ENCODE measurements around the gene CSK.
"Not testable (repeated sequence)": the region's sequence is repeated elsewhere in the genome, so short reads cannot be mapped to it uniquely, and the experiment has no call there.

CSK gene

DNA sequence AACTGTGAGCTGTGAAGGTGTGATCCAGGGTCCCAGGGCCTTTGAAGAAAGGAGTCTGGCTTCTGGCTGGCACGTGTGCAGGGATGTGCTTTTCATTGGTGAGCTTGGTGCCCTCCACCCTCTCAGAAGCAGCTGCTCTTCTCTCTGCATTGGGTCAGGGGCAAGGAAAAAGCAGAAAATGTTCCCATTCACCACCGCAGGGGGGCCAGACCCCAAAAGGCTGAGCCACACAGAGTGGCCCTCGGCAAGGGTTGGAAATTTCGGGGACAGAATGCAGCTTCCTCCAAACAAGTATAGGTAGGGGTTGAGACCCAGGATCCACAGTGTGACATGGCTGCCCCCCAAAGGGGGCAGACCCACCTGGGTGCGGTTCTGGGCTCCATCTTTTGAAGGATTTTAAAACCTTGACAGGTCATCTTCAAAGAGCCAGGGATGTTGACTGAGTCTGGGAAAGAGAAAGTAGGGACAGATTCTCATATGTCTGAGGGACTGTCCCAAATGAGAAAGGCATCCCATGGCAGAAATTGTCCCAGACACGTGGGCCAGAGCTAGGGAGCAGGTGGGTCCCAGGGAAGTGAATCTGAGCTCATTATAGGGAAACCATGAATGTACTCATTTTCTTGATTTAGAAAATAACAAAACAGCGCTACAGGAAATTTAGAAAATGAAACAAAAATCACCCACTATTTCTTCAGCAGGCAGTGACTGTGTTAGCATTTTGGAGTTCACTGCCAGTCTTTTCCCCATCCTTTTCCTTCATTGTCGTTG lies 2.7 kb downstream of the CSK start:
- H3K27ac ChIP-seq, result no peak overlapping the region
- TF ChIP-seq ZFX (IDR thresholded peaks at IDR 0.05), result no peak
- TF ChIP-seq, protein P1, sequence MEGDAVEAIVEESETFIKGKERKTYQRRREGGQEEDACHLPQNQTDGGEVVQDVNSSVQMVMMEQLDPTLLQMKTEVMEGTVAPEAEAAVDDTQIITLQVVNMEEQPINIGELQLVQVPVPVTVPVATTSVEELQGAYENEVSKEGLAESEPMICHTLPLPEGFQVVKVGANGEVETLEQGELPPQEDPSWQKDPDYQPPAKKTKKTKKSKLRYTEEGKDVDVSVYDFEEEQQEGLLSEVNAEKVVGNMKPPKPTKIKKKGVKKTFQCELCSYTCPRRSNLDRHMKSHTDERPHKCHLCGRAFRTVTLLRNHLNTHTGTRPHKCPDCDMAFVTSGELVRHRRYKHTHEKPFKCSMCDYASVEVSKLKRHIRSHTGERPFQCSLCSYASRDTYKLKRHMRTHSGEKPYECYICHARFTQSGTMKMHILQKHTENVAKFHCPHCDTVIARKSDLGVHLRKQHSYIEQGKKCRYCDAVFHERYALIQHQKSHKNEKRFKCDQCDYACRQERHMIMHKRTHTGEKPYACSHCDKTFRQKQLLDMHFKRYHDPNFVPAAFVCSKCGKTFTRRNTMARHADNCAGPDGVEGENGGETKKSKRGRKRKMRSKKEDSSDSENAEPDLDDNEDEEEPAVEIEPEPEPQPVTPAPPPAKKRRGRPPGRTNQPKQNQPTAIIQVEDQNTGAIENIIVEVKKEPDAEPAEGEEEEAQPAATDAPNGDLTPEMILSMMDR (conservative IDR thresholded peaks at IDR 0.05), result no peak

DNA sequence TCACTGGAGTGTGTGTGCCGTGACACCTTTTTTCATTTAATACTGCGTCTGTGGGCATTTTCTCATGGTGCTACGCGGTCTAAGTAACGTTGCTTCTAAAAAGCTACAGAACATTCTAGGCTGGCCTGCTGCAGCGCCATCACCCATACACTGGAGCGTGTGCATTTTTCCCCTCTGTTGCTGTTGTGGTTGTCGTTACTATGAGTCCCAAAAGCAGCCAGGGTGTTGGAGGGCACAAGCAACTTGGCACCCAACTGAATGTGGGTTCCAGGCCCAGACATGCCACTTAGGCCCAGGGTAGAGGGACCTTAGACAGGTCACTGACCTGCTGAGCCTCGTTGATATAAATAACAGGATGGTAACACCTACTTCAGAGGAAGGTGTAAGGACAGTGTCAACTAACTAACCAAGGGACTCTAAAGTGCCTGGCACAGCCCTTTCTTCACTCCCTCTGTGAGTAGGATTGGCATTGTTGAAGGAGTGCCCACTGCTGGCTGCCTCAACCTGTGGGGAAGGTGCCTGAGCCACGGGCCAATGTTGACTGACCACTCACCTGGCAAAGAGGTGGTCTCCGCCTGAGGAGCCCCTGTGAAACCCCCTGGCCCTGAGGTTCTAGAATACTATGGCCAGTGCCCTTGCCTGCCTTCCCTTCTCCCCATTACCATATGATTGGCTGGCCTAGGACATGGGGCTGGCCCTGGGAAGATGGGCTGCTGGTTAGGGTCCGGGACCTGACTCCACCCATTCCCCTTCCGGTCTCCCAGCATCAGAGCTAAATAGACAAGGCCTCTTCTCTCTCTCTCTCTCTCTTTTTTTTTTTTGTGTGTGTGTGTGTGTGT lies 3.5 kb downstream of the CSK start:
- TF ChIP-seq ZFX (IDR thresholded peaks at IDR 0.05), result no peak
- TF ChIP-seq, protein P1 (conservative IDR thresholded peaks at IDR 0.05), result no peak
- no peak overlapping the region for H3K27ac ChIP-seq

DNA sequence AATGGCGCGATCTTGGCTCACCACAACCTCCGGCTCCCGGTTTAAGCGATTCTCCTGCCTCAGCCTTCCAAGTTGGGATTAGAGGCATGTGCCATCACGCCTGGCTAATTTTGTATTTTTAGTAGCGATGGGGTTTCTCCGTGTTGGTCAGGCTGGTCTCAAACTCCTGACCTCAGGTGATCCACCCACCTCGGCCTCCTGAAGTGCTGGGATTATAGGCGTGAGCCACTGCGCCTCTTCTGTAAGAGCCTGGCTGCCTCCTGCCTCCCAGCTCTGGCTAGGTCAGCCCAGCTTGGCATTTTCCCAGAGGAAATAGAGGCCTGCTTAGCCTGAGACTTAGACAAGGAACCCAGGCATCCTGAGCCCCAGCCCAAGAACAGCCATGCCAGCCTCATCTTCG lies 4.2 kb downstream of the CSK start:
- not testable (repeated sequence) for H3K27ac ChIP-seq

DNA sequence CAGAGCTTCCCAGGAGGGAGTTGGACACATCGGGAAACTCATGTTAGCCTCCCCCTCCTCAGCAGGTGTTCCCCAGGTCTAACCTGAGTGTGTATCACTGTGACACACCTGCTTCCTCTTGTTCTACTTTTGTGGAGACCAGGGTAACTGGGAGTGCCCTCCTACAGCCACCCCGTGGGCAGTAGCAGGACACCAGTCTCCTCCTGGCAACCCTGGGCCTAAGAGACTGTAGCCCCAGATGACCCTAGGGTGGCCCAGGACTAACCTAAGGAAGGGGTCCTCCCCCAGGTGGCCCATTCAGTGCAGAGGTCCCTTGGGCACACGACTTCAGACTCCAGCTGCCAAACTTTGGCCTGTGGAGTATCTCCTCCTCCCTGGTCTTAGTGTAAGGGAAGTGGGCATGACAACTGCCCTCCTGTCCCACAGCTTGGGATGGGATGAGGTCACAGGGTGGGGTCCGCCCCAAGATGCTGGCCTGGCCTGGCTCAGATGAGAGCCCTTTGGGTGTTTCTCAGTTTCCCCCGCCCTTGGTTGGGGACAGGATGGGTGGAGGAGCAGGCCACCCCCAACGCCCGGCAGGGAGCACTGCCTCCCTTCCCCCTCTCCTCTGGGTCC lies 4.8 kb downstream of the CSK start:
- no peak overlapping the region for H3K27ac ChIP-seq
- no peak for TF ChIP-seq ZFX (IDR thresholded peaks at IDR 0.05)
- TF ChIP-seq, protein P1 (conservative IDR thresholded peaks at IDR 0.05), result no peak

DNA sequence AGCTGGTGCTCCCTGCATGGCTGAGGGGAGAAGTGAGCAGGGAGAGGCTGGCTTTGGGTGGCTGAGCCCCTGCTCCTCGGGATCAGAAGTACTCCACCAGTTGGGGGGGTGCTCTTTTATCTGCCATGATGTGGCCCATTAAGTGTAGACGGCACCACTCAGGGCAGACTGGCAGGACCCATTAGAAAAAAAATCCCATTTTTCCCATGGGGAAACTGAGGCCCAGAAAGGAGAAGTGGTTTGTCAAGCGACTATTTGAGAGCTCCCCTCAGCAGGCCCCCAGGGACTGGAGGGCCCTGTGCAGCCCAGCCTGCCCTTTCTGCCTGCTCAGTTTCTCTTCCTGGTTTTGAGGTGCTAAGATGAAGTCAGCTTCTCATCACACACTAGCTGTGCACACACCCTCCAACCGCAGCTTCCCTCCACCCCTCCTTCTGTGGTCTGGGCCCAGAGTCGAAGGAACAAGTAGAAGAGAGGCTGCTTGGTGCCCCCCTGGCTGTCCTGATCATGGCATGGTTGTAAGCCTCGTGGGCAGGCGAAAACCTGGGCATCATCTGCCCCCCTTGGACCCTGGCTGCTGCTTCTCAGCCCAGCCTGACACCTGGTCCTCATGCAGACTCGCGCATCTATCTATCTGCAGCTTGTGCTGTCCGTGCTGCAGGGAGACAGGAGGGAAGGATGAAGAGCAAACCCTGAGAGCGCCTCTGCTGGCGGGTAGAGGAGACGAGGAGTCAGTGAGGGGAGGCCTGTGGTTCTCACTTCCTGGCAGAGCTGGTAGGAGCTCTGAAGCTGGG lies 5.6 kb downstream of the CSK start:
- H3K27ac ChIP-seq, result 0 out of 2 replicates have a peak overlapping the region, but pooled peaks have one; percentile 1
- no peak for TF ChIP-seq ZFX (IDR thresholded peaks at IDR 0.05)
- TF ChIP-seq, protein P1 (conservative IDR thresholded peaks at IDR 0.05), result no peak; the same call in 1 of the 2 replicates

DNA sequence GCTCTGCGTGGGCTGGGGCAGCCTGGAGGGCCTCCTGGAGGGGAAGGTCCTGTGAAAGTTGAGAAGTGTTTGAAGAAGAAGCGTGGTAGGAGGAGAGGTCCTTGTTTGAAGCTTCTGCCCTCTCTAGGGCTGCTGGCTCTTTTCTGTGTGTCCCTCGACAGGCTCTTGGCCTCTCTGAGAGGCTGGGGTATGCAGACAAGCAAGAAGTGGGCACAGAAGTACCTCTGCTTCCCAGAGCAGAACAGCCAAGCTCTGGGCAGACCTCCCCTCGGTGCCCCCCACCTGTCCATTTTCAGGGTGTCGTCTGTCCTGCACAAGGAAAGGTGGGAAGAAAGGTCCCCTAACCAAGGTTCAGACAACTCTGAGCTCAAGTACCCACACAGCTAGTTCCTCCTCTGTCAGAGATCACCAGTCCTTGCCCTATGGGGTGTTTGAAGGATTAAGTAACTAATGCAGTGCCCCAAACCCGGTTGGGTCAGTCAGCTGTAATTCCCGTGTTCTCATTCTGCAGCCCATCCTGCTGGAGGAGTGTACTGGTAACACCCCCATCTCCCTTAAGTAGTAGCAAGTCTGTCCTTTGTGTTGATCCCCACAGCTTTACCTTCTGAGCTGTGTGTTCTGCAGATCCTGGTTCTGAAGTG lies 6.3 kb downstream of the CSK start:
- no peak for TF ChIP-seq ZFX (IDR thresholded peaks at IDR 0.05)
- TF ChIP-seq, protein P1 (conservative IDR thresholded peaks at IDR 0.05), result no peak
- H3K27ac ChIP-seq, result peak overlapping the region; percentile 4; the same call in 1 of the 2 replicates

DNA sequence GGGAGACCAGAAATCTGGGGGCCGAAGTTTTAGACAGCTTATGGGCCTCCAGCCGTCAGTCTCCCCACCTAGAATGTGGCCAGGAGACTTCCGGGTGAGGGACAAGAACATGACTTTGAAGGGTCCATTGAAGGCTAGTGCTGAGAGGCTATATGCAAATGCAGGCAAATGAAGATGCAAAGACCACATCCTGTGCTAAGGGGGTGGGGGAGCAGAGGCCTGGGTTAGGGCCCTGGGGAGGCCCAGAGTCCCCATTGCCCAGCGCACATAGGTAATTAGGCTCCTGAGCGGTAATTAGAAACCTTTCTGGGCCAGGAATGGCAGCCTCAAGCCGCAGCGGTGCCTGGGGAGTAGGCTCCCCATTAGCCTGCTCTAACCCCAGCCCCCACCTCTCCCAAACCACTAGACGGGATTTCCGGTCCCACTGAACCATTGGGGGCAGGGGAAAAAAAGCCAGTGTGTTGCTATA lies 6.8 kb downstream of the CSK start:
- H3K27ac ChIP-seq, result peak overlapping the region; percentile 4

More for the DNA sequence above, 6.8 kb downstream of the CSK start:
- TF ChIP-seq ZFX (IDR thresholded peaks at IDR 0.05), result no peak
